ENCODE data around the gene ELOVL5. TPM values are rescaled to one million over a fixed set of nuclear protein-coding genes. Genes with fewer than 3 reads are reported as not detected.
"Not testable (repeated sequence)": the region's sequence is repeated elsewhere in the genome, so short reads cannot be mapped to it uniquely, and the experiment has no call there.

Gene ELOVL5
- 10 to 100 TPM; 30.7 to 59.0 (median 38.7) TPM for total RNA-seq
- 27.6 TPM for polyA plus RNA-seq
- long read RNA-seq, donor 1, transcript ELOVL5-201 (8 exons, 2,827 nt), result major isoform, 86 of 99 reads
- long read RNA-seq, donor 1, partial matches to known transcripts, result 9 of 99 reads
- long read RNA-seq, donor 1, other reads (novel, unspliced or antisense), result 1 of 99 reads
- long read RNA-seq, donor 2, transcript ELOVL5-201 (8 exons, 2,827 nt), result major isoform, 26 of 30 reads
- long read RNA-seq, donor 2, partial matches to known transcripts, result 1 of 30 reads
- long read RNA-seq, donor 2, other reads (novel, unspliced or antisense), result 2 of 30 reads
- long read RNA-seq, donor 3, transcript ELOVL5-201 (8 exons, 2,827 nt), result major isoform, 354 of 428 reads
- long read RNA-seq, donor 3, transcript ELOVL5-207 (7 exons, 2,875 nt), result minor isoform, 26 of 428 reads
- long read RNA-seq, donor 3, partial matches to known transcripts, result 32 of 428 reads
- long read RNA-seq, donor 3, other reads (novel, unspliced or antisense), result 13 of 428 reads
- long read RNA-seq, donor 4, transcript ELOVL5-201 (8 exons, 2,827 nt), result major isoform, 18 of 20 reads
- long read RNA-seq, donor 4, partial matches to known transcripts, result 1 of 20 reads
- long read RNA-seq, donor 4, other reads (novel, unspliced or antisense), result 0 of 20 reads

- Histone ChIP-seq H3K4me1 (ENCODE audit: control insufficient read depth, insufficient read depth, low read length) (no peaks in the 10 kb centered on the region), H3K27ac (ENCODE audit: low read length) (peak within 1 kb of the TSS; percentile 98), H3K27me3 (ENCODE audit: control insufficient read depth, insufficient read depth) (no peaks in the 10 kb centered on the region), H3K9me3 (ENCODE audit: control insufficient read depth, low read length) (no peaks in the 10 kb centered on the region), H3K4me3 (ENCODE audit: low read length) (peak within 1 kb of the TSS; percentile 93)
- DNase-seq (peak; percentile 99 to 100 (median 100)), ATAC-seq (peak; percentile 95 to 97)
- WGBS, result under 1% methylated on average over 101 of the region's 101 CpGs
- intact Hi-C loops (cut with DNase I), result loop anchor here in 1 of 4 donors (5.0 kb wide), 1 partner anchor 134 kb away; no protein-coding TSS in a partner anchor
Observed at GRCh38 chr6:53348371-53349208, at the start of gene ELOVL5. Gene ELOVL5 (minus strand): TSS chr6:53348950. CDS start chr6:53295699, 53,251 bp downstream.

- 65% methylated on average over 3 of the region's 3 CpGs for WGBS
- ATAC-seq, result no peak
Observed at GRCh38 chr6:53397283-53397682, 48.5 kb upstream of the ELOVL5 start.

DNA sequence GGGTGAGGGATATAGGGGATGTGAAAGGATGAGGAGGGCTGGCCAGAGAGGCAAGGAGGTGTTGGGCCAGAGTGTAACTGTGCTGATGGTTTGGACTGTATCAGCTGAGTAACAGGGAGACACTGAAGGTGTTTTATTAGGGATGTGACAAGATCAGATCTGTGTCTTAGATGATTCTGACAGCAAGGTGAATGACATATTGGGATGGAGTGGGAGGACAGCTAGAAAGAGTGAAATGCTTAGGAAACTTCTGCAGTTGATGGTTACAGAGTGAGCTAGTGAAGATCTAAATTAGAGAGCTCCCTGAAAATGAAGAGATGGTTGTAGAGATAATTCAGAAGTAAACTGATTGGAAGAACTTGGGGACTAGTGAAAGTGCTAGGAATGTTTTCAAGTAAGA lies 47.2 kb upstream of the ELOVL5 start:
- no peak overlapping the region for H3K4me3 ChIP-seq (ENCODE audit: low read length)
- no peaks in the 10 kb centered on the region for H3K27me3 ChIP-seq (ENCODE audit: control insufficient read depth, insufficient read depth)
- no peak overlapping the region for H3K27ac ChIP-seq (ENCODE audit: low read length)
- H3K9me3 ChIP-seq (ENCODE audit: control insufficient read depth, low read length), result no peaks in the 10 kb centered on the region
- no peak for DNase-seq
- H3K4me1 ChIP-seq (ENCODE audit: control insufficient read depth, insufficient read depth, low read length), result no peaks in the 10 kb centered on the region
- no peak for ATAC-seq
- intact Hi-C loops (cut with DNase I), result no loop called here

More at GRCh38 chr6:53397283-53397682, 48.5 kb upstream of the ELOVL5 start:
- Histone ChIP-seq H3K27me3 (ENCODE audit: control insufficient read depth, insufficient read depth) (no peaks in the 10 kb centered on the region), H3K4me1 (ENCODE audit: control insufficient read depth, insufficient read depth, low read length) (no peaks in the 10 kb centered on the region), H3K27ac (ENCODE audit: low read length) (no peak overlapping the region), H3K9me3 (ENCODE audit: control insufficient read depth, low read length) (no peaks in the 10 kb centered on the region), H3K4me3 (ENCODE audit: low read length) (no peak overlapping the region)
- intact Hi-C loops (cut with DNase I), result no loop called here
- DNase-seq, result no peak

DNA sequence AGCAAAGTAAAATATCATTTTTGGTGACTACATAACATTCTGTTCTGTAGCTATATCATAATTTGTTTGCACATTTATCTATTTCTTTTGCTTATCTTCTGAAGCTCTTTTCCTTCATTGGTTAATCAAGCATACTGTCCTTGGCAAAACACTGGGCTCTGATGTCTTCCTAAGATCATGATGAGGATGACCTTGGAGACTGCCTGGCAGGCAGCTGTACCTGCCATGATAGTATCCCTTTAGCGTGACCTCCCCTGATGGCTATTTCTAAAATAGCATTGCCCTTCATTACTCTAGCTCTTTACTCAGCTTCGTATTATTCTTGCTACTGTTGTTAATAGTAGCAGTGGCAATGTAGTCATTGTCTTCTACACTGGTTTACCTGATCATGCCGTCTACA lies 46.0 kb upstream of the ELOVL5 start:
- H3K27me3 ChIP-seq (ENCODE audit: control insufficient read depth, insufficient read depth), result no peaks in the 10 kb centered on the region
- H3K4me1 ChIP-seq (ENCODE audit: control insufficient read depth, insufficient read depth, low read length), result peaks cover 2% of the 10 kb centered on the region
- no peak for ATAC-seq
- H3K4me3 ChIP-seq (ENCODE audit: low read length), result no peak overlapping the region
- 87% methylated on average over 3 of the region's 3 CpGs for WGBS
- H3K9me3 ChIP-seq (ENCODE audit: control insufficient read depth, low read length), result no peaks in the 10 kb centered on the region
- no peak overlapping the region for H3K27ac ChIP-seq (ENCODE audit: low read length)
- intact Hi-C loops (cut with DNase I), result no loop called here
- no peak for DNase-seq

DNA sequence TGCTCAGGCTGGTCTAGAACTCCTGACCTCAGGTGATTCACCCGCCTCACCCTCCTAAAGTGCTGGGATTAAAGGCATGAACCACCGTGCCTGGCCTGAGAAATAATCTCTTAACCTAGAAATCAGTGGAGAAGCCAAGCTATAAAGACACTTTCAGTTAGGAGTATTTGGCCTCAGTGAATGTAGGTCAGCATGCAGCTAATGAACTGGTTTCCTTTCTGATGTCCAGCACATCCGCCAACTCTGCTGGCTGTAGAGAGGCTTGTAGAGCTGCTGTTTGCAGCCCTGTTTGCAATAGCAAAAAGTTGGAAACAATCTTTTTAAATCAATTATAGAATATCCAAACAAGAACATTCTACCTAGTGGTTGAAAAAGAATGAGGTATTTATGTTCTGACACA lies 42.4 kb upstream of the ELOVL5 start:
- Histone ChIP-seq H3K27ac (ENCODE audit: low read length) (no peak overlapping the region), H3K4me1 (ENCODE audit: control insufficient read depth, insufficient read depth, low read length) (peaks cover 2% of the 10 kb centered on the region), H3K9me3 (ENCODE audit: control insufficient read depth, low read length) (no peaks in the 10 kb centered on the region), H3K27me3 (ENCODE audit: control insufficient read depth, insufficient read depth) (no peaks in the 10 kb centered on the region), H3K4me3 (ENCODE audit: low read length) (no peak overlapping the region)
- DNase-seq (no peak), ATAC-seq (no peak)
- intact Hi-C loops (cut with DNase I), result no loop called here
- 60% methylated on average over 3 of the region's 3 CpGs for WGBS

GRCh38 chr6:53390010-53390409 lies 41.3 kb upstream of the ELOVL5 start:
- no peak for ATAC-seq
- no peak overlapping the region for H3K4me3 ChIP-seq (ENCODE audit: low read length)
- no peaks in the 10 kb centered on the region for H3K9me3 ChIP-seq (ENCODE audit: control insufficient read depth, low read length)
- H3K4me1 ChIP-seq (ENCODE audit: control insufficient read depth, insufficient read depth, low read length), result peaks cover 2% of the 10 kb centered on the region
- no peak overlapping the region for H3K27ac ChIP-seq (ENCODE audit: low read length)
- no peak for DNase-seq
- intact Hi-C loops (cut with DNase I), result no loop called here
- H3K27me3 ChIP-seq (ENCODE audit: control insufficient read depth, insufficient read depth), result no peaks in the 10 kb centered on the region
- 81% methylated on average over 3 of the region's 3 CpGs for whole genome bisulfite sequencing

DNA sequence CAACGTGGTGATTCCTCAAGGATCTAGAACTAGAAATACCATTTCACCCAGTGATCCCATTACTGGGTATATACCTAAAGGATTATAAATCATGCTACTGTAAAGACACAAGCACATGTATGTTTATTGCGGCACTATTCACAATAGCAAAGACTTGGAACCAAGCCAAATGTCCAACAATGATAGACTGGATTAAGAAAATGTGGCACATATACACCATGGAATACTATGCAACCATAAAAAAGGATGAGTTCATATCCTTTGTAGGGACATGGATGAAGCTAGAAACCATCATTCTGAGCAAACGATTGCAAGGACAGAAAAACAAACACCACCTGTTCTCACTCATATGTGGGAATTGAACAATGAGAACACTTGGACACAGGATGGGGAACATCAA lies 39.9 kb upstream of the ELOVL5 start:
- WGBS, result 86% methylated on average over 3 of the region's 3 CpGs
- intact Hi-C loops (cut with DNase I); H3K27me3 ChIP-seq (ENCODE audit: control insufficient read depth, insufficient read depth); H3K4me1 ChIP-seq (ENCODE audit: control insufficient read depth, insufficient read depth, low read length); H3K9me3 ChIP-seq (ENCODE audit: control insufficient read depth, low read length); DNase-seq; H3K27ac ChIP-seq (ENCODE audit: low read length); ATAC-seq; H3K4me3 ChIP-seq (ENCODE audit: low read length): not testable (repeated sequence)

DNA sequence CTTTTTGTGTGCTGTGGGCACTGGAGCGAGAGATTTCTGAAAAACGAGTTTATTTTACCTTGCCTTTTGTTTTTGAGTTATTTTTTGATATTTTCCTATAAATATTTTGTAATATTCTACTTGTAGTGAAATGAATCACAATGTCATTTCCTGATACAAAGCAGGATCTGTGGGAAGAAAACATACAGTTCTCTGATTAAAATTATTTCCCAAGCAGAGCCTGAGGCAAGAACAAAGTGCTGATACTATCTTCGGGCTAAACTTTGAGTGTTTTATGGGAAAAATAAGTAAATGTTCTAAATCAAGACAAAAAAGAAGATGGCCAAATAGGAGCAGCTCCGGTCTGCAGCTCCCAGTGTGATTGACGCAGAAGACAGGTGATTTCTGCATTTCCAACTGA lies 33.7 kb upstream of the ELOVL5 start:
- H3K27me3 ChIP-seq (ENCODE audit: control insufficient read depth, insufficient read depth), result no peaks in the 10 kb centered on the region
- intact Hi-C loops (cut with DNase I), result no loop called here
- no peaks in the 10 kb centered on the region for H3K4me1 ChIP-seq (ENCODE audit: control insufficient read depth, insufficient read depth, low read length)
- no peaks in the 10 kb centered on the region for H3K9me3 ChIP-seq (ENCODE audit: control insufficient read depth, low read length)
- DNase-seq (no peak), ATAC-seq (no peak)
- 80% methylated on average over 5 of the region's 5 CpGs for WGBS
- no peak overlapping the region for H3K4me3 ChIP-seq (ENCODE audit: low read length)
- H3K27ac ChIP-seq (ENCODE audit: low read length), result no peak overlapping the region

DNA sequence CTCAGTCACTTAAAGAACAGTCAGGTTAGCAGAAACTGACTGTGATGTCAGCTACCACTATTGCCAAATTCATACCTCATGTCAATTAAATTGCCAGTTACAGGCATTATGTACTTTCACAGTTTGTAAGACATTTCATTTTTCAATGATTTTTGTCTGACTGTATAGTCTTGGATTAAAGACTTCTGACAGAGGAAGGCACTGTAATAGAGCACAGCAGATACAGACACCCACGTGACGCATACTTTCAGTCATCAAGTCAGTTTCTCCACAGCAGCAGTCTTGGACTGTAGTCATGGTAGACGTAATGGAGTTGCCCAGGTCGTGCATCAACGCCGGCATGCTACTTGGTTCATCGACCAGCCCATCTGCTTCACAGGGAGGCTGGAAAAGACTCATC lies 29.5 kb upstream of the ELOVL5 start:
- WGBS, result 67% methylated on average over 7 of the region's 7 CpGs
- H3K4me1 ChIP-seq (ENCODE audit: control insufficient read depth, insufficient read depth, low read length), result no peaks in the 10 kb centered on the region
- no peaks in the 10 kb centered on the region for H3K9me3 ChIP-seq (ENCODE audit: control insufficient read depth, low read length)
- no peak overlapping the region for H3K27ac ChIP-seq (ENCODE audit: low read length)
- no peak overlapping the region for H3K4me3 ChIP-seq (ENCODE audit: low read length)
- ATAC-seq (peak in 1 of 2 donors; percentile 52), DNase-seq (no peak)
- H3K27me3 ChIP-seq (ENCODE audit: control insufficient read depth, insufficient read depth), result no peaks in the 10 kb centered on the region
- intact Hi-C loops (cut with DNase I), result no loop called here

DNA sequence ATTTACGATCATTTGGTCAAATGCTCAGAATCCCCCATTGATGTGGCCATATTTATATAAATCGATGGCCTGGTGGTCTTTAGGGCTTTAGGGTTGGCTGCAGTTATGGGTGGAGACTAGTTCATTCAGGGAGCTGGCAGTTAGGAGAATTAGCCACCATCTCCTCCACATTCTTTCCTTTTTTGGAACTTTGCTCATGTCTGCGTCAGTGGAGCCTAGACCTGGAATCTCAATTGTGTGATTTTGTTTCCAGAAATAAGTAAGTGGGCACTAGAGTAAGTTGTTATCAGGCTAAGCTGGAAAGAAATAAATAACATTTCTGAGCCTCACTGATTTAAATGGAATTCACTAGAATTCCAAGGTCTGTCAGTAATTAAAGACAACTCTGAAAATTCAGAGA lies 29.0 kb upstream of the ELOVL5 start:
- WGBS, result 59% methylated on average over 3 of the region's 3 CpGs
- no peak overlapping the region for H3K27ac ChIP-seq (ENCODE audit: low read length)
- DNase-seq (no peak), ATAC-seq (peak in 1 of 2 donors; percentile 61)
- intact Hi-C loops (cut with DNase I), result no loop called here
- no peaks in the 10 kb centered on the region for H3K27me3 ChIP-seq (ENCODE audit: control insufficient read depth, insufficient read depth)
- no peaks in the 10 kb centered on the region for H3K9me3 ChIP-seq (ENCODE audit: control insufficient read depth, low read length)
- no peaks in the 10 kb centered on the region for H3K4me1 ChIP-seq (ENCODE audit: control insufficient read depth, insufficient read depth, low read length)
- no peak overlapping the region for H3K4me3 ChIP-seq (ENCODE audit: low read length)

DNA sequence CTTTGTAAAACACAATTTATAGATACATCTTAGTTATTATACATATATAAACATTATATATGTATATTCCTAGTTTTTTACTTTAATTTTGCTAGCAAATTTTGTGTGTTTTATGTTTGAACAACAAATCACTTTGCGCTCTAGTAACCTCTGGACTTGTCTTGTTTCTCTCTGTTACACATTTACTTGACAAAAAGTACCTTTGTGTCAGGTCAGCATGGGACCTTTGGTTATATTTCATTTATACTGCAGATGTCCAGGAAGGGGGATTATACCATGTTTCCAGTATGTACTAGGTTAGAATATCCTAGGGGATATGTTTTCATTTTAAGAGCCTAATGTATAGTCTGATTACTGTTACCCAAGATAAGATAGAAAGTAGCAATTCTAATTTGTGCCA lies 28.5 kb upstream of the ELOVL5 start:
- WGBS, result 96% methylated on average over 1 of the region's 1 CpG
- DNase-seq (no peak), ATAC-seq (no peak)
- Histone ChIP-seq H3K4me3 (ENCODE audit: low read length) (no peak overlapping the region), H3K4me1 (ENCODE audit: control insufficient read depth, insufficient read depth, low read length) (no peaks in the 10 kb centered on the region), H3K9me3 (ENCODE audit: control insufficient read depth, low read length) (no peaks in the 10 kb centered on the region), H3K27me3 (ENCODE audit: control insufficient read depth, insufficient read depth) (no peaks in the 10 kb centered on the region), H3K27ac (ENCODE audit: low read length) (no peak overlapping the region)
- intact Hi-C loops (cut with DNase I), result no loop called here
